ENCODE data around the gene FBLN7. TPM values are rescaled to one million over a fixed set of nuclear protein-coding genes. Genes with fewer than 3 reads are reported as not detected.

The FBLN7 gene
- total and polyA plus RNA-seq, 2 experiments from 2014 or later = 0.28 to 4.7 TPM

- no peak for DNase-seq (ENCODE audit: low read depth in 1 of 2, low spot score in 1 of 2)
- no peaks in the 10 kb centered on the region for H3K4me1 ChIP-seq (ENCODE audit: low read depth)
- no peaks in the 10 kb centered on the region for H3K36me3 ChIP-seq
- H3K4me3 ChIP-seq = no peak overlapping the region
- no peaks in the 10 kb centered on the region for H3K9me3 ChIP-seq (ENCODE audit: low read depth)
- H3K27me3 ChIP-seq = no peaks in the 10 kb centered on the region
- H3K27ac ChIP-seq = no peak overlapping the region
- TF ChIP-seq CTCF (IDR thresholded peaks at IDR 0.05; ENCODE audit: low read depth, low read length) = no peak
These were observed 11.0 kb downstream of the FBLN7 start for GRCh38 chr2:112149194-112149593.

DNA sequence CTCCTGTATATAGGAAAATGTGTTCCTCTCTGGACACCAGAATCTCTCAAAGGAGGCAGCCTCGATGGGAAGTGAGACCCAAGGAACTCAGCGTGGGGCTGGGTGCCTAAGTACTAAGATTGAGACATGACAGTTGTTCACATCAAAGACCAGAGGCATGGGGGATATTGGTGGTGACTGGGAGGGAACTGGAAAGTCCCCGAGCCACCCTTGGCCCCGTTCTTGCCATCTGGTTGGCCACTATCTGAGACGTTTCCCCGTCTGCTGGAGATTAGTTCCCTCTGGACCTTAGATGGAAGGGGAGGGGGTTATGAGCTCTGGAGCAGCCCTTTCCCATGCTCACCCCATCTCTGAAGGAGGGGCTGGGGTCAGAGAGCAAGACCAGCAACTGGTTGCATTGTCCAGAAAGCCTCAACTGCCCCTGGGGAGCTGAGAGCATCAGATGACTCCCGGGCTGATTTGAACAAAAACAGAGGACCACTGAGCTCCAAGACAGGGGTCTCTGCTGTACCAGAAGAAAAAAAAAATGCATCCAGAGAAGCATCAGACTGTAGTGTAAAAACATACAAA lies 11.8 kb downstream of the FBLN7 start:
- Histone ChIP-seq H3K4me1 (ENCODE audit: low read depth) (no peaks in the 10 kb centered on the region), H3K4me3 (no peak overlapping the region), H3K9me3 (ENCODE audit: low read depth) (no peaks in the 10 kb centered on the region), H3K27me3 (no peaks in the 10 kb centered on the region), H3K36me3 (no peaks in the 10 kb centered on the region), H3K27ac (no peak overlapping the region)
- peak in 1 of 2 donors; percentile 3 for DNase-seq (ENCODE audit: low read depth in 1 of 2, low spot score in 1 of 2)
- TF ChIP-seq CTCF (IDR thresholded peaks at IDR 0.05; ENCODE audit: low read depth, low read length) = no peak

DNA sequence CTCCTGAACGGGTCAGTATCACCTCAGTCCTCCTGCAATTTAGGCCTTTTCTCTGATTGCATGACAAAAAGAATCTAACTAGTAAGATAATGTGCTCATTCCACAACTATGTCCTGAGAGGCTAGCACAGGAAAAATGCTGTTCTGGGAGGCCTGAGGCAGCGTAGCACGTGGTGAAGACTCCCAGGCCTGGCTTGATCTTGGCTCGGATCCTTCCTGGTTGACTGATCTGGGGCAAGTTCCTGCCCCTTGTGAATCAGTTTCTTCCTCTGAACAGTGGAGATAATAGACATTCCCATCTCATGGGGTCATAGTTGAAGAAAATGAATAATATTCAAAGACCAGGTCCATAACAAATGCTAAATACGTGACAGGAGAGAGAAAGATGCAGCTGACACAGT lies 12.3 kb downstream of the FBLN7 start:
- no peaks in the 10 kb centered on the region for H3K27me3 ChIP-seq
- no peaks in the 10 kb centered on the region for H3K36me3 ChIP-seq
- H3K4me1 ChIP-seq (ENCODE audit: low read depth) = no peaks in the 10 kb centered on the region
- no peak for TF ChIP-seq CTCF (IDR thresholded peaks at IDR 0.05; ENCODE audit: low read depth, low read length)
- no peaks in the 10 kb centered on the region for H3K9me3 ChIP-seq (ENCODE audit: low read depth)
- peak in 1 of 2 donors; percentile 92 for DNase-seq (ENCODE audit: low read depth in 1 of 2, low spot score in 1 of 2)
- no peak overlapping the region for H3K4me3 ChIP-seq
- no peak overlapping the region for H3K27ac ChIP-seq

GRCh38 chr2:112150851-112151250 lies 12.7 kb downstream of the FBLN7 start:
- no peaks in the 10 kb centered on the region for H3K27me3 ChIP-seq
- no peak overlapping the region for H3K4me3 ChIP-seq
- TF ChIP-seq CTCF (IDR thresholded peaks at IDR 0.05; ENCODE audit: low read depth, low read length) = no peak
- DNase-seq (ENCODE audit: low read depth in 1 of 2, low spot score in 1 of 2) = no peak
- H3K27ac ChIP-seq = no peak overlapping the region
- no peaks in the 10 kb centered on the region for H3K36me3 ChIP-seq
- no peaks in the 10 kb centered on the region for H3K4me1 ChIP-seq (ENCODE audit: low read depth)
- no peaks in the 10 kb centered on the region for H3K9me3 ChIP-seq (ENCODE audit: low read depth)

GRCh38 chr2:112151271-112151670 lies 13.1 kb downstream of the FBLN7 start:
- TF ChIP-seq CTCF (IDR thresholded peaks at IDR 0.05; ENCODE audit: low read depth, low read length) = no peak
- Histone ChIP-seq H3K27ac (no peak overlapping the region), H3K4me3 (no peak overlapping the region), H3K4me1 (ENCODE audit: low read depth) (no peaks in the 10 kb centered on the region), H3K36me3 (no peaks in the 10 kb centered on the region), H3K27me3 (no peaks in the 10 kb centered on the region), H3K9me3 (ENCODE audit: low read depth) (no peaks in the 10 kb centered on the region)
- no peak for DNase-seq (ENCODE audit: low read depth in 1 of 2, low spot score in 1 of 2)
